ENCODE data around the gene DMAP1.

The DMAP1 gene

DNA sequence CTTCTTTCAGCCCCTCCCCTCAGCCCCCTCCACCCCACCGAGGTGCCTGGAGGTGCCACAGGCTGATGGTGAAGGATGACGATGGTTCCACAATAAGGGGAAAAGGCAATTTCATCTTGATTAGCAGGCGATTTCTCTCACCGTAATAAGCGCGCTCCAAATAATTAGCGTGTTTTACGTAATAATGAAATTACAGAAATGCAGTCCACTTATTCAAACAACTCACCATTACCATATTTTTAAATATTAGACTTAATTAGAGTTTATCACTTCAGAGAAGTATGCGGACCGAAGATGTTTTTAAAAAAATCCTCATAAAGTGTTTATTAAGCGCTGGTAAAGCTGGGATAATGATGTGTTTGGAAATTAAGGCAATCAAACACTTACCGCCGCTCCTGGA, 14.9 kb downstream of the DMAP1 start:
- no peak for DNase-seq

GRCh38 chr1:44229435-44230167, 16.3 kb downstream of the DMAP1 start:
- no peak for DNase-seq

DNA sequence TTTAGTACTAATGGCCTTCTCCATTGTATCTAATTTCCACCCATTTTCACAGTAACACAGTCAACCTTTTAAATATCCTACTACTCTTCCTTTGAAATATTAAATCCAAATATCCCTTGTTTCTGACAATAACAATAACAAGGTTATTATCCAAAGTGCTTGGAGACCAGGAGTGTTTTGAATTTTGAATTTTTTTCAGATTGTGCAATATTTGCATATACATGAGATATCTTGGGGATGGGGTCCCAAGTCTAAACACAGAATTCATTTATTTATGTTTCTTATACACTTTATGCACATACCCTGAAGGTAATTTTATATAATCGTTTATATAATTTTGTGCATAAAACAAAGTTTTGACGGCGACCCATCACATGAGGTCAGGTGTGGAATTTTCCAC, 17.5 kb downstream of the DMAP1 start:
- no peak for DNase-seq

GRCh38 chr1:44233593-44233992, 20.3 kb downstream of the DMAP1 start:
- DNase-seq, result no peak

DNA sequence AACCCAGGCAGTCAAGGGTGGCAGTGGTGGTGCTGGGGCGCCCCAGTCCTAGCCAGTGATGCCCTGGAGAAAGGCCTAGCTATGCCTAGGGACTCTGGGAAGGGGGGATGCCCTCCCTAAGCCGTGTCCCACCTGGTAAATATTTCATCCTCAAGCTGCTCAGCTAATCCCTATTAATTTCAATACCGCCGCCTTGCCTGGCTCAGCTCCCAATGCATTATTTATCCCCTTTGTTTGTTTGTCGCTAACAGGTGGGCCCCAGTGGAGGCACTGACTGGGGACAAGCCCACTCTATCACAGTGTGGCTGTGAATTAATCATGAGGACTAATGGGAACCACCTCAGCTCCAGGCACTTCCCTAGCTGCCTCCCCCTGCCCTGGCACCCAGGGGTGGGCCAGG, 22.5 kb downstream of the DMAP1 start:
- DNase-seq, result no peak

GRCh38 chr1:44236490-44237272, 23.4 kb downstream of the DMAP1 start:
- no peak for DNase-seq

- no peak for DNase-seq
Observed at GRCh38 chr1:44237721-44238457, 24.6 kb downstream of the DMAP1 start.

DNA sequence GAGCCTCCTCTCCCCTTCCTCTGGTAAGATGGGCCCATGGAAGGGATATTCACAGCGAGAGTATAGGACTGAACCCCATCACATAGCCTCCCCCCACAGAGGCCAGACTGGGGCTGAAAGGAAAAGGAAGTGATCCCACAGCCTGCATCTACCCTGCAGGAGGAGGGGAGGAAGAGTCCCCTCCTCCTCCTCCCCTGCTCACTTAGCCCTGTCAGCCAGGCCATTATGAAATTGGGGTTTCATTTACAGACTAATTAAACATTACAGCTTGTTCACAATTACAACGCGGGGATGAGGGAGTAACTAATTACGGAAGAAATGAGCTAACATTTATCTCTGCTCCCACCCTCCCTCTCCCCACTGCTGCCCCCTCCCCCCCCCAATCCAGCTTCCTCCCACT, 25.4 kb downstream of the DMAP1 start:
- no peak for DNase-seq

DNA sequence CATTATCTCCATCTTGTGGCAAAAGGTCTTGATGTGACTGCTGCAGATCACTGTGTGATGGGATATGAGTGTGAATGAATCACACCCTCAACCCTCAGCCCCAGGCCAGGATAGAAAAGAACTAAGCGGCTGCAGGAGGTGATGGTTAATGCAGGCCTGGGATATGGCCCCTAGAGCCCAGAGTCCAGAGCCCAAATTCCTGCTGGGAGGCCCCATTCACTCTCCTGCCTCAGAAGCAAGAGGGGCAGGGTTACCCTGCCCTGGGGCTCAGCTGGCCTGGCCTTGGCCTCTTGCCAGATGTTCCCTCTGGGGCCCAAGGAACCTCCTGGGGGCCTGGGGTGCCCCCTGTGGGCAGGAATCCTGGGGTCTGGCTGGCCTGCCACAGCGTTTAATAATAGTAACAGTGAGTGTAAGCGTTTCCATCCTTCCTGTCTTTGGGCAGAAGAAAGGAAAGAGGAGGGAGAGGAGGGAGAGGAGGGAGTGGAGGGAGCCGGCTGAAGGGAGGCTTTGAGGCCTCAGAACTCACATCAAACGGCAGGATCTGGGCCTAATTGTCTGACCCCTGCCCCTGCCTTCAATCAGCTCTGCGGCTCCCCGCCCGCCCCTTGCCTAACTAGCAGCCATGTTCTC, 26.2 kb downstream of the DMAP1 start:
- DNase-seq, result peak; percentile 17

GRCh38 chr1:44239961-44240371, 26.7 kb downstream of the DMAP1 start:
- DNase-seq, result no peak

DNA sequence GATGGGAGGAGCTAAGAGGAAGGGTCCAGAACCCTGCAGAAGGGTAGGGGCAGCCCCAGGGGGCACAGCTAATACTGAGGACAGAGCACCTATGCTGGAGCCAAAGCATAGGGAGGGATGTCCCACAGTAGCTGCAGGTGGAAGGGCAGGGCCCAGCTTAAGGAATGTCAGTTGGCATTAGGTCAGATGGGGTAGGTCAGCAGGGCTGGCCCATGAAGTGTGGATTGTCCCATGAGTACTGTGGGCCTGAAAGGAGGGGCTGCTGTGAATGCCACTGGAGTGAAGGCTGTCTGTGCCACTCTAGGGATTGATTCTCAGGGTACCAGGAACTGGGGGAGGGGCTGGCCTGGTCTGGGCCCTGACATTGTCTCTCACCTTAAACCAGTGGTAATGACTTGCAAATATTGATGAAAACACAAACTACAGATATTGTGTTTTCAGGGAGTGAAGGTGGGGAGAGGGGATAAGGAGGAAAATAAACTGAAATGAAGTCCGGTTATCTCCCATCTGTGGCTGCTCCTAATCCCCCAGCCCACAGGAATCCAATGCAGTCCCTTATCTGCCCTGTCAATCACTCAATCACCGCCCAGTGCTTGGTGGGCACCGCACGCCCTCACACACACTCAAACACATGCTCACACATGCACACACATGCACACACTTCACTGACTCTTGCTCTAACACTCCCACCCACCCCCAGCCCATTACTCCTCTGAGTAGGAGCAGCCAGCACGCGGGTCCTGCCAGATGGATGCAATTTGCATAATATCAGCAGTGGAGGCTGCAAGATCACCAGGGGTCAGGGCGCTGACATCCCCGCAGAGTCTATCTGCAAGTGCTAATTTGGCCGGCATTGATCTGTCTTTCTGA, 27.8 kb downstream of the DMAP1 start:
- peak; percentile 43 for DNase-seq

DNA sequence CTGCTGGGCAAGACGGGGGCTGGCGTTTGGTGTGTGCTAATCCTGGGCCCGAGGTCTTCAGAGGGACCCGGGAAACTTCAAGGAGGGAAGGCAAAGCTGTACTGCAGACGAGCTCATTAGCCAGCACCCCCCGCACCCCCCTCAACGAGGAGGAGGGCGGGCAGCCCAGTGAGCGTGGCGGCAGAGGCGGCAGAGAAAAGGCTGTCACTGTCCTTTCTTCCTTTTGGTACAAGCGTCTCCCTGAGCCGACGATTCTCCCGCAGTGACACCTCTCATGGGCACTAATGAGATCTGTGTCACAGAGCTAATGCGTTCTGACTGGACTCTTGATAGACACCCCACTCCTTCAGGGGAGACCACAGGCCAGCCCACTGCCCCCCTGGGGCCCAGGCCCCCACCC, 29.5 kb downstream of the DMAP1 start:
- DNase-seq, result no peak

DNA sequence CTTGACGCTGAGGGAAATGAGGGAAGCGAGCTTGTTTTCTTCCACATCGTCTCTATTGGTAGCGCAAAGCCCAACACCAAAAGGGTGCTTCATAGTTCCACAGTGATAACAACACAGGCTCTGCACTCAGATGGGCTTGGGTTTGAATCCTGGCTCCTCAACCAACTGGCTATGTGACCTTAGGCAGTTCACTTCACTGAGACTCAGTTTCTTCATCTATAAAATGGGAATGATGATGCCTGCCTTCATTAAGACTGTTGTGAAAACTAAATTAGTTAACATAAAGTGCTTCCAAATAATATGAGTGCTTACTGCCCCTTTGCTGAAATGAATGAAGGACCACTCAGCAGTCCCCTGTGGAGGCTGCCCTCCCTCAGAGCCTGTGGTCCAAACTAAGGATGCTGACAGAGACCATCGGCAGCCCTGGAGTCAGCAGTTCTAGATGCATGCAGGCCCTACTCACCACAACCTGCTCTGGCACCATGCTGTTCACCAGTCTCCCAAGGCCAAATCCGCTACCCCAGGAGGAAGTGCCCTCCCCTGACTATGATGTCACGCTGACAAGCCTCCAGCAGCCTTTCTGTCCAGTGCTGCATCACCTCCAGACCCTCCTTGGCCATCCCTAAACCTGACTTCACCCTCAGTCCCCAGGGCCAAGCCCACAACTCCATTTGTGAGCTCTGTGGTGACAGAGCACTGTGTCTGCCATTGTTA, 30.7 kb downstream of the DMAP1 start:
- DNase-seq, result no peak

- no peak for DNase-seq
Observed at GRCh38 chr1:44244986-44245385, 31.7 kb downstream of the DMAP1 start.

GRCh38 chr1:44246806-44247205, 33.5 kb downstream of the DMAP1 start:
- no peak for DNase-seq

DNA sequence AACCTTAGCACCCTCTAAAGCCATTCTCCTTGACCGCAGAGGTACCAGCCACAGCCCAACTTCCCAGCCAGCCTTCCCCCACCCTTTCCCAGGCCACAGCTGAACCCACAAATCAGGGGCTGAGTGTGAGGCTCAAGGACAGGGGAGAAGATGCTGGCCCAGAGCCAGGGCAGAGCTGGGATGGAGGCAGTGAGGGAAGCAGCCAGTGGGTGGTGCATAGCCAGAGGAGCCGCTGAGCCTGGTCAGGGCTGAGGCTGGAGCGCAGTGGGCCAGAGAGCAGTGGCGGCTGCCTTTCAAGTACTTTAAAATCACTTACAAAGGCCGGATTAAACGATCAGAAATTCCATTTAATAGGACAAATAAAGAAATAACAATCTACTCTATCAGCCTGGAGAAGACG, 36.3 kb downstream of the DMAP1 start:
- no peak for DNase-seq

DNA sequence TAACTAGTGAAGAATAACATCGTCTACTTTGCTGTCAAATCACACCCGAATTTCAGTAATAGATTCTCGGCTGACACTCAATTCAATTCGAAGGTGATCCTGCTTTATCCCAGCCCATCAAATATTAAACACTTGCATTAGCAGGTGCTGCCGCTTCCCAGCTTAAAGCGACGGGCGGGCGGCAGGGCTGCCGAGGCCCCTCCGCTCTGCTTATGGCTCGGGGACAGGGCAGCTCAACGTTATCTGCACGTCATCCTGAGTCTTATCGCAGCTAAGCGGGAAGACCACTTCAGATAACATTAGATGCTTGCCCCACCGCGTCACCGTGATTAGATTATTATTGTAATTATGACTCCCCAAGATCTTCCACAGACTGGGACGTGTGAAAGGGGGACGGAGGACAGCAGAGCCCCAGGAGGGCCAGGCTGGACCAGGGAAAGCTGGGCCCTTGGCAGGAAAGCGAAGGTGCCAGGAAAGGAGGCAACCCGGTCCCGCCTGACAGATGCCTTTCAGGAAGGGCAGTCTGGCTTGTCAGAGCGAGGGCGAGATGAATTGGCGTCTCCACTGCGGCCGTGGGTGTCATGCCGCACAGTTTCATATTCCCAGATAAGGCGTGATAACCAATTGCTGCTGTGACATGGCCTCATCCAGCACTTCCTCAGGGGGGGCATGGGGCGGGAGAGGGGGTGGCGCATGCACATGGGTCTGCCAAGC, 37.0 kb downstream of the DMAP1 start:
- no peak for DNase-seq

- no peak for DNase-seq
Observed at GRCh38 chr1:44251486-44251885, 38.2 kb downstream of the DMAP1 start.

GRCh38 chr1:44251989-44252671, 38.9 kb downstream of the DMAP1 start:
- no peak for DNase-seq

DNA sequence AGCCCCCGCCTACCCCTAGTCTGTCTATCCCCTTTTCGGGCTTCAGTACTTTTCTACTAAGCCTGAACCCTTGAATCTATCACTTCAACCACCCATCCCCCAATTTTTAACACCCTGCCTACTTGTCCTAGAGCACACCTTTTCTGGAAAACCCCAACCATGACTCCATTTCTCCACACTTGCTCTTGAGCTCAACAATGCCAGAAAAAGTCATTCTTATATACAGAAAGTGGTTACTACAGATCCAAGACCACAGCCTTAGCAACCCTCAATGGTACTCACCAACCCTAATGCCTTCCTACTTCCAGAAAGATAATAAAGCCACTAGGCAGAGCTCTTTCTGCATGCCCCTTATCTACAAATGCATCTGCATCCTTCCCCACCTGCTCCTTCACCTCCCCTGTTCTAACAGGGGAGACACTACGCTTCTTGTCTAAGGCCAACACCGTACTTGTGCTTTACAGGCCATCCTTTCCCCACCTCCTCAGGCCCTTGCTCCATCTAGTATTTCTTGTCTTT, 41.2 kb downstream of the DMAP1 start:
- no peak for DNase-seq
